ENCODE data around the gene GPR162.

DNA sequence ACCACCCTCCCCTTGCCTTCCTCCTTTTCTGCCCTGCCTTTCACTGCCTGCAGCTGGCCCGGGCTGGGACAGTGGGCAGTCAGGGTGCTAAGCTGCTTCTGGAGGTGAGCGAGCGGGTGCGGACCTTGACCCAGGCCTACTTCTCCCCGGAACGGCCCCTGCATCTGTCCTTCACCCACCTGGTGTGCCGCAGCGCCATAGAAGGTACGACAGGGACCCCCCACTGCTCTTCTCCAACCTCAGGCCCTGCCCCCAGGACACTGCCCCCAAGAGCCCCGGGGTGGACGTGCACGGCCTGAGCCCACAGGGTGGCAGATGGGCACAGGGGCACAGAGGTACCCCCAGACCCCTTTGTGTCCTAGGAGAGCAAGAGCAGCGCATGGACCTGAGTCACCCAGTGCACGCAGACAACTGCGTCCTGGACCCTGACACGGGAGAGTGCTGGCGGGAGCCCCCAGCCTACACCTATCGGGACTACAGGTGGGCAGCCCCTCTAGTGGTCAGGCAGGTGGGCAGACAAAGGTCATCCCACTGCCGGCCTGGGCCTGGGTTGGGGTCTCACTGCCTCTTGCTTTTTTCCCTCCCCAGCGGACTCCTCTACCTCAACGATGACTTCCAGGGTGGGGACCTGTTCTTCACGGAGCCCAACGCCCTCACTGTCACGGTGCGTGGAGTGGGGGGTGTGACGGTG lies 15.9 kb downstream of the GPR162 start:
- TF ChIP-seq, protein P1, sequence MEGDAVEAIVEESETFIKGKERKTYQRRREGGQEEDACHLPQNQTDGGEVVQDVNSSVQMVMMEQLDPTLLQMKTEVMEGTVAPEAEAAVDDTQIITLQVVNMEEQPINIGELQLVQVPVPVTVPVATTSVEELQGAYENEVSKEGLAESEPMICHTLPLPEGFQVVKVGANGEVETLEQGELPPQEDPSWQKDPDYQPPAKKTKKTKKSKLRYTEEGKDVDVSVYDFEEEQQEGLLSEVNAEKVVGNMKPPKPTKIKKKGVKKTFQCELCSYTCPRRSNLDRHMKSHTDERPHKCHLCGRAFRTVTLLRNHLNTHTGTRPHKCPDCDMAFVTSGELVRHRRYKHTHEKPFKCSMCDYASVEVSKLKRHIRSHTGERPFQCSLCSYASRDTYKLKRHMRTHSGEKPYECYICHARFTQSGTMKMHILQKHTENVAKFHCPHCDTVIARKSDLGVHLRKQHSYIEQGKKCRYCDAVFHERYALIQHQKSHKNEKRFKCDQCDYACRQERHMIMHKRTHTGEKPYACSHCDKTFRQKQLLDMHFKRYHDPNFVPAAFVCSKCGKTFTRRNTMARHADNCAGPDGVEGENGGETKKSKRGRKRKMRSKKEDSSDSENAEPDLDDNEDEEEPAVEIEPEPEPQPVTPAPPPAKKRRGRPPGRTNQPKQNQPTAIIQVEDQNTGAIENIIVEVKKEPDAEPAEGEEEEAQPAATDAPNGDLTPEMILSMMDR (IDR thresholded peaks at IDR 0.05): no peak
- TF ChIP-seq POLR2A (IDR thresholded peaks at IDR 0.05): no peak

Measured in heart left ventricle (tissue), 13 donors.